RWPE1 (cell line): ENCODE data around the gene FEZ2.

ENCODE experiments used
- CTCF ChIA-PET: fragments of 350-600 bp; sonication (Branson Sonifier 250); formaldehyde crosslinking; extraction: SDS; loops from one replicate; lab custom pipeline; 2021; lab: Yijun Ruan, JAX
- POLR2A ChIA-PET: fragments of 400-600 bp; formaldehyde crosslinking; extraction: SDS; loops from one replicate; lab custom pipeline; 2020; ENCODE audit warnings: antibody characterized with exemption; ENCODE audit not compliant: low non-redundant PET; lab: Yijun Ruan, JAX
- DNase-seq: peaks from one replicate; pipeline ENCODE4 v3.0.0; 2012; ENCODE audit warnings: low spot score
- H3K27ac ChIP-seq: fragments of 450-650 bp; 2 replicates; pipeline ENCODE4 v1.5.1; 2017
- CTCF ChIP-seq: fragments of 450-650 bp; conservative IDR thresholded peaks from 2 replicates; pipeline ENCODE4 v1.5.1; 2017; ENCODE audit warnings: low read depth, mild to moderate bottlenecking

FEZ2 gene

GRCh38 chr2:36541891-36542595 is 55.9 kb downstream of the FEZ2 start:
- TF ChIP-seq CTCF: no peak
- POLR2A ChIA-PET: no interaction called here
- no peak for DNase-seq
- CTCF ChIA-PET: interaction anchor here (0.9 kb wide), 1 partner anchor 18 kb away, joined by 3 read pairs; no protein-coding TSS in a partner anchor
- H3K27ac ChIP-seq: no peak overlapping the region

GRCh38 chr2:36540986-36541754 is 56.8 kb downstream of the FEZ2 start:
- DNase-seq: no peak
- CTCF ChIA-PET: interaction anchor here (0.6 kb wide), 1 partner anchor 1324 kb away, joined by 5 read pairs; no protein-coding TSS in a partner anchor
- POLR2A ChIA-PET: no interaction called here
- H3K27ac ChIP-seq: no peak overlapping the region
- TF ChIP-seq CTCF: no peak

DNA sequence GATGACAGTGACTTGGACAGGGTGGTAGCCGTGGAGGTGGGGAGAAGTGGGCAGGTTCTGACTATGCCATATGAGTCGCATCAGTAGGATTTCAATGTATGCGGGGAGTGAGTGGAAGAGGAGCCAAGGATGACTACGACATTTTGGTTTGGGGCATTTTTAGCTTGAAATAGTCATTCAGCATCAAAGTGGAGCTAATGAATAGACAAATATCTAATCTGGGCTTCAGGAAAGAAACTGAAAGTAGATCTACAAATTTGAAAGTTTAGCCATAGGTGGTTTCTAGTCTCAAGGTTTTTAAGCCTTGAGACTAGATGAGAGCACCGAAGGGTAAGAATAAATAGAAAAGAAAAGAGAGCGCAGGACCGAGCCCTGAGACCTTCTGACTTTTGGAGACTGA is 58.3 kb downstream of the FEZ2 start:
- H3K27ac ChIP-seq: peak overlapping the region; percentile 19; the same call in 1 of the 2 replicates
- ChIA-PET CTCF (interaction anchor here (0.6 kb wide), 1 partner anchor 246 kb away, joined by 6 read pairs; no protein-coding TSS in a partner anchor), POLR2A (no interaction called here)
- no peak for TF ChIP-seq CTCF
- DNase-seq: peak; percentile 13

GRCh38 chr2:36538335-36538734 is 59.6 kb downstream of the FEZ2 start:
- CTCF ChIA-PET: no interaction called here
- no peak for TF ChIP-seq CTCF
- no peak overlapping the region for H3K27ac ChIP-seq

DNA sequence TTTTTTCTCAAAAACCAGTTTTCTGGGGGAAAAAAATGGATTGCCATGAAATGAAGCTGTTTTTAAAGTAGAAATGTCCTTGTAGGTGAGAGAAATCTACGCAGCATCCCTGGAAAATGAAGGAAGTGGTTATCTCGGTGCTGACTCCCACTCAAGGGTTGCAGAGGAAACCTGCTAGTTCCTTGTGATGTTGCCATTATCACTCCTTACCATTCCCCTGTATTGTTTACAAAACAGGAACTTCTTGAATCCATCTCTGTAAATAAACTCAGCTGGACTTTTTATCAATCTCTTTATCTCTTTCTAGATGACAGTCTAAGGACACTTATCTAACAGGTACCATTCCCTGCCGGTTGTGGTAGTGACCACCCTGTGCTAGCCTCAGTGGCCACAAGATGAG is 61.2 kb downstream of the FEZ2 start:
- ChIA-PET CTCF (no interaction called here), POLR2A (no interaction called here)
- DNase-seq: no peak
- H3K27ac ChIP-seq: no peak overlapping the region
- TF ChIP-seq CTCF: no peak

More at GRCh38 chr2:36538335-36538734, 59.6 kb downstream of the FEZ2 start:
- no peak for DNase-seq
- POLR2A ChIA-PET: no interaction called here

- TF ChIP-seq CTCF: no peak
- H3K27ac ChIP-seq: no peak overlapping the region
- ChIA-PET POLR2A (no interaction called here), CTCF (no interaction called here)
- no peak for DNase-seq
These were observed 62.9 kb downstream of the FEZ2 start for GRCh38 chr2:36535099-36535498.
